Astrocyte (in vitro differentiated cells and primary cell): ENCODE measurements around the gene TDP1. TPM values are rescaled to one million over a fixed set of nuclear protein-coding genes. Genes with fewer than 3 reads are reported as not detected.

ENCODE experiments used
- DNase-seq: peaks from one replicate; pipeline ENCODE4 v3.0.0-alpha.2; 2010; ENCODE audit warnings: low read depth
- FAIRE-seq: peaks from 2 replicates; lab custom pipeline; 2011; peaks lifted over from hg19 to GRCh38; lab: Jason Lieb, UNC
- H2AFZ ChIP-seq: 2 replicates; pipeline ENCODE4 v1.6.0; 2012; ENCODE audit warnings: low read depth, low read length, inconsistent platforms
- H3K27ac ChIP-seq: 2 replicates; pipeline ENCODE4 v1.5.1; 2011; ENCODE audit warnings: low read depth, low read length, inconsistent platforms
- H3K27me3 ChIP-seq: 2 replicates; pipeline ENCODE4 v1.6.0; 2011; ENCODE audit warnings: low read length, inconsistent platforms; ENCODE audit not compliant: insufficient read depth
- H3K36me3 ChIP-seq: 2 replicates; pipeline ENCODE4 v1.5.1; 2011; ENCODE audit warnings: low read length, inconsistent platforms; ENCODE audit not compliant: insufficient read depth
- H3K4me1 ChIP-seq: 2 replicates; pipeline ENCODE4 v1.5.1; 2011; ENCODE audit warnings: low read length, inconsistent platforms; ENCODE audit not compliant: insufficient read depth
- H3K4me2 ChIP-seq: 2 replicates; pipeline ENCODE4 v1.6.0; 2012; ENCODE audit warnings: low read length, inconsistent platforms
- H3K4me3 ChIP-seq: 2 replicates; pipeline ENCODE4 v1.5.1; 2011; ENCODE audit warnings: low read depth, mild to moderate bottlenecking, low read length, inconsistent platforms; ENCODE audit not compliant: insufficient read depth
- H3K79me2 ChIP-seq: 2 replicates; pipeline ENCODE4 v1.6.0; 2012; ENCODE audit warnings: mild to moderate bottlenecking, low read length, inconsistent platforms; ENCODE audit not compliant: insufficient read depth
- H3K9ac ChIP-seq: 2 replicates; pipeline ENCODE4 v1.6.0; 2012; ENCODE audit warnings: mild to moderate bottlenecking, low read length, inconsistent platforms
- H3K9me3 ChIP-seq: 2 replicates; pipeline ENCODE4 v1.5.1; 2012; ENCODE audit warnings: low read depth, mild to moderate bottlenecking, low read length, inconsistent platforms; ENCODE audit not compliant: insufficient read depth
- H4K20me1 ChIP-seq: 2 replicates; pipeline ENCODE4 v1.6.0; 2012; ENCODE audit warnings: low read length, inconsistent platforms; ENCODE audit not compliant: insufficient read depth
- H3K27ac Mint-ChIP-seq: one replicate; pipeline ENCODE4 v1.8.0; 2021; ENCODE audit warnings: mild to moderate bottlenecking, mixed read lengths; ENCODE audit not compliant: unreplicated experiment
- H3K27me3 Mint-ChIP-seq: one replicate; pipeline ENCODE4 v1.8.0; 2021; ENCODE audit warnings: low read depth, mixed read lengths; ENCODE audit not compliant: unreplicated experiment
- H3K36me3 Mint-ChIP-seq: one replicate; pipeline ENCODE4 v1.8.0; 2021; ENCODE audit warnings: low read depth, mixed read lengths; ENCODE audit not compliant: unreplicated experiment
- H3K4me1 Mint-ChIP-seq: one replicate; pipeline ENCODE4 v1.8.0; 2021; ENCODE audit warnings: low read depth, mixed read lengths; ENCODE audit not compliant: unreplicated experiment
- H3K4me3 Mint-ChIP-seq: one replicate; pipeline ENCODE4 v1.8.0; 2021; ENCODE audit warnings: mild to moderate bottlenecking, moderate library complexity, mixed read lengths; ENCODE audit not compliant: unreplicated experiment
- H3K9me3 Mint-ChIP-seq: one replicate; pipeline ENCODE4 v1.8.0; 2021; ENCODE audit warnings: mild to moderate bottlenecking, mixed read lengths; ENCODE audit not compliant: unreplicated experiment
- CTCF ChIP-seq: IDR thresholded peaks from 2 replicates; pipeline ENCODE4 v1.5.1; 2011; ENCODE audit warnings: low read depth, mild to moderate bottlenecking, inconsistent platforms, low read length, moderate library complexity; ENCODE audit not compliant: insufficient read depth
- EZH2 ChIP-seq: IDR thresholded peaks from 2 replicates; pipeline ENCODE4 v1.6.1; 2012; ENCODE audit warnings: mild to moderate bottlenecking, low read length, inconsistent platforms; ENCODE audit not compliant: insufficient read depth
- total RNA-seq: library from RNA; stranded (reverse); gene quantifications from 2 replicates; pipeline ENCODE4 v1.2.1, GENCODE V29; 2021

TDP1 gene
- total RNA-seq, 1 donor from 2014 or later = 17.0 TPM

GRCh38 chr14:90005441-90005840 lies 49.7 kb downstream of the TDP1 start:
- Histone ChIP-seq H3K4me3 (no peak overlapping the region), H3K9ac (no peak overlapping the region), H3K4me2 (no peak overlapping the region), H2AFZ (no peak overlapping the region), H3K4me1 (no peaks in the 10 kb centered on the region), H3K36me3 (peaks cover 25% of the 10 kb centered on the region), H3K27me3 (no peaks in the 10 kb centered on the region), H3K27ac (no peak overlapping the region), H3K9me3 (no peaks in the 10 kb centered on the region), H4K20me1 (no peaks in the 10 kb centered on the region), H3K79me2 (no peaks in the 10 kb centered on the region)
- Mint-ChIP-seq H3K27ac (no peak overlapping the region), H3K4me3 (no peak overlapping the region), H3K27me3 (no peaks in the 10 kb centered on the region), H3K9me3 (no peaks in the 10 kb centered on the region), H3K36me3 (peaks cover 12% of the 10 kb centered on the region), H3K4me1 (no peaks in the 10 kb centered on the region)
- DNase-seq = no peak
- no peak for FAIRE-seq
- TF ChIP-seq CTCF (no peak), EZH2 (no peak)

GRCh38 chr14:90005939-90006530 lies 50.3 kb downstream of the TDP1 start:
- Histone ChIP-seq H3K4me3 (no peak overlapping the region), H3K36me3 (peaks cover 26% of the 10 kb centered on the region), H3K4me1 (no peaks in the 10 kb centered on the region), H3K4me2 (no peak overlapping the region), H3K27ac (no peak overlapping the region), H3K9me3 (no peaks in the 10 kb centered on the region), H3K79me2 (no peaks in the 10 kb centered on the region), H3K9ac (no peak overlapping the region), H2AFZ (no peak overlapping the region), H4K20me1 (no peaks in the 10 kb centered on the region), H3K27me3 (no peaks in the 10 kb centered on the region)
- no peak for FAIRE-seq
- no peak for DNase-seq
- Mint-ChIP-seq H3K9me3 (no peaks in the 10 kb centered on the region), H3K36me3 (peaks cover 16% of the 10 kb centered on the region), H3K4me3 (no peak overlapping the region), H3K27ac (no peak overlapping the region), H3K4me1 (no peaks in the 10 kb centered on the region), H3K27me3 (no peaks in the 10 kb centered on the region)
- TF ChIP-seq CTCF = no peak
- no peak for TF ChIP-seq EZH2

GRCh38 chr14:90017371-90017770 lies 61.6 kb downstream of the TDP1 start:
- FAIRE-seq = no peak
- H3K36me3 Mint-ChIP-seq = peaks cover 28% of the 10 kb centered on the region
- H3K27ac Mint-ChIP-seq = no peak overlapping the region
- Histone ChIP-seq H3K9me3 (peaks cover under 1% of the 10 kb centered on the region), H3K4me3 (no peak overlapping the region), H4K20me1 (no peaks in the 10 kb centered on the region), H3K36me3 (peaks cover 22% of the 10 kb centered on the region), H3K9ac (no peak overlapping the region), H3K4me2 (peak overlapping the region; percentile 13), H2AFZ (no peak overlapping the region), H3K79me2 (no peaks in the 10 kb centered on the region), H3K4me1 (peaks cover 8% of the 10 kb centered on the region), H3K27ac (no peak overlapping the region), H3K27me3 (no peaks in the 10 kb centered on the region)
- no peak overlapping the region for H3K4me3 Mint-ChIP-seq
- no peak for TF ChIP-seq CTCF
- TF ChIP-seq EZH2 = no peak
- H3K9me3 Mint-ChIP-seq = peaks cover 10% of the 10 kb centered on the region
- H3K4me1 Mint-ChIP-seq = no peaks in the 10 kb centered on the region
- peak; percentile 55 for DNase-seq
- no peaks in the 10 kb centered on the region for H3K27me3 Mint-ChIP-seq
